Aorta (tissue), 5 donors: Measurements from ENCODE around the gene TRIM14. TPM values are rescaled to one million over a fixed set of nuclear protein-coding genes. Genes with fewer than 3 reads are reported as not detected.
"Not testable (repeated sequence)": the region's sequence is repeated elsewhere in the genome, so short reads cannot be mapped to it uniquely, and the experiment has no call there.

ENCODE experiments used
- ATAC-seq: fragments of 200-7000 bp; cut with Tn5 transposase; one replicate; pipeline ENCODE4 v1.9.1; 2022; ENCODE audit warnings: moderate library complexity; ENCODE audit not compliant: low FRiP score
- DNase-seq, 2 donors: peaks; one replicate each; pipeline ENCODE4 v3.0.0-alpha.2; 2020
- H3K27ac ChIP-seq, 2 donors: one replicate each; pipeline ENCODE4 v1.5.1; 2013; ENCODE audit warnings: low read length in 2 of 2, mild to moderate bottlenecking in 2 of 2, moderate library complexity in 2 of 2, control low read depth in 1 of 2, inconsistent platforms in 1 of 2, low read depth in 1 of 2
- H3K27me3 ChIP-seq, 2 donors: one replicate each; pipeline ENCODE4 v1.6.1; 2013; ENCODE audit warnings: control low read depth in 1 of 2, low read length in 1 of 2, mild to moderate bottlenecking in 1 of 2, moderate library complexity in 1 of 2; ENCODE audit not compliant: insufficient read depth in 2 of 2, control insufficient read depth in 1 of 2
- H3K36me3 ChIP-seq, 2 donors: one replicate each; pipeline ENCODE4 v1.6.1; 2013; ENCODE audit warnings: control low read depth in 1 of 2, low read length in 1 of 2, mild to moderate bottlenecking in 1 of 2; ENCODE audit not compliant: insufficient read depth in 2 of 2, control insufficient read depth in 1 of 2
- H3K4me1 ChIP-seq, 2 donors: one replicate each; pipeline ENCODE4 v1.6.1; 2013; ENCODE audit warnings: low read length in 2 of 2, control low read depth in 1 of 2, mild to moderate bottlenecking in 1 of 2, moderate library complexity in 1 of 2; ENCODE audit not compliant: insufficient read depth in 2 of 2, control insufficient read depth in 1 of 2
- H3K4me3 ChIP-seq, 2 donors: one replicate each; pipeline ENCODE4 v1.5.1; 2013; ENCODE audit warnings: low read length in 2 of 2, control low read depth in 1 of 2, mild to moderate bottlenecking in 1 of 2
- H3K9me3 ChIP-seq: one replicate; pipeline ENCODE4 v1.6.1; 2013; ENCODE audit warnings: mild to moderate bottlenecking, low read length; ENCODE audit not compliant: control insufficient read depth
- WGBS, 2 donors: extraction: QIAGEN DNeasy Blood & Tissue Kit; methylation state at CpG; one replicate each; pipeline ENCODE4 v1.1.7; 2013; 5-methylcytosine and 5-hydroxymethylcytosine counted together
- intact Hi-C, 2 donors: fragments of 100-400 bp; cut with DNase I; formaldehyde crosslinking; loops; one replicate each; pipeline versions ENCODE4 v1.14.2 to v1.15.0; 2022
- polyA plus RNA-seq, 2 donors: library from polyadenylated mRNA; stranded (reverse); fragments of 200-250 nt; gene quantifications; one replicate each; pipeline ENCODE4 v1.2.3, GENCODE V29; 2013
- total RNA-seq, 2 donors: library from RNA; stranded (reverse); fragmentation: NEBNext Ultra II Directional; extraction: Animal tissue kit (Norgen Biotek cat#: 25700); gene quantifications; one replicate each; pipeline ENCODE4 v1.2.1, GENCODE V29; 2021
- donor health status: healthy with polysubstance abuse.
- donor health status: Bipolar disorder and iron deficiency.
- donor health status: DM: no; HTN: no; CAD: no.
- donor health status: DM: no; HTN: no; CAD: no.
- donor health status: DM: yes; HTN: yes; CAD: no.

The TRIM14 gene
- total and polyA plus RNA-seq, 4 donors = 1.5 to 17.6 (median 7.1) TPM

DNA sequence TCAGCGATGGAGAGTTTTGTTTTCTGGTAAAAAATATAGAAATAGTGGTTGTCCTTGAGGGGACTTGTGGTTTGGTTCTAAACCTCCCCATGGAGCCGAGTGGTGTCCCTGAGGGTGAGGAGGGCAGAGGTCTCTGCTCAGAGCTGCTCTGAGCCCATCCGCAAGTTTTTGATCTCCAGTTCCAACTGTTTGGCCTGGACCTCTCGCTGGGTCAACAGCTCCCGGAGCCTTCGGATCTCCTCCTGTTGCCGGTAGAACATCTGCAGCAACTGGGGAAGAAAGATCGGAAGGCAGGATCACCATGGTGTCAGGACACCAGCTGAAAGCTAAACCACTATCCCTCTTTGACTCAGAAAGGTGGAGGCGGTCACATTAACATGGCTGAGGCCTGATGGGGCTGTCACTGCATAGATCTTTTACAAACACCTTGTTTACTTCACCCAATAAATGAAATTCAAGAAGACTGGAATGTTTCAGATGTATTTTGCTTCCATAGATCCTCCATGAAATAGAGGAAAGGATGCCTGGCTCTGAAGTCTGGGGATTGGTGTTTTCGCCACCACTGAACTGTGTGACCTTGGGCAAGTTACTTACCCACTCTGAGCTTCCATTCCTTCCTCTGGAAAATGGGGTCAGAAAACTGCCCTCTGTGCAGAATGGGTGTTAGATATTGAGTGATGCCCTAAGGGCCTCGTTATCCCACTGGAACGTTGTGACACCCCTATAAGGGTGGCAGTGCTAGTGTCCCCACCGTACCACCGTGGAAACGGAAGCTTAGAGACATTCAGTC is 5.8 kb upstream of the TRIM14 start:
- no peaks in the 10 kb centered on the region for H3K4me1 ChIP-seq
- no peak overlapping the region for H3K4me3 ChIP-seq
- no peak for ATAC-seq
- no peak overlapping the region for H3K27ac ChIP-seq
- intact Hi-C loops = no loop called here
- no peaks in the 10 kb centered on the region for H3K27me3 ChIP-seq
- no peaks in the 10 kb centered on the region for H3K36me3 ChIP-seq
- DNase-seq = peak in 1 of 2 donors; percentile 44
- 92% methylated on average over 15 of the region's 15 CpGs for WGBS, 2 donors
- H3K9me3 ChIP-seq = no peaks in the 10 kb centered on the region

GRCh38 chr9:98124091-98124490 is 5.1 kb upstream of the TRIM14 start:
- H3K9me3 ChIP-seq, ATAC-seq, H3K4me1 ChIP-seq, H3K27ac ChIP-seq, intact Hi-C loops, H3K4me3 ChIP-seq, H3K27me3 ChIP-seq, H3K36me3 ChIP-seq: not testable (repeated sequence)
- 95% methylated on average over 13 of the region's 13 CpGs for WGBS, 2 donors
- DNase-seq = peak in 1 of 2 donors; percentile 36

GRCh38 chr9:98121058-98121457 is 2.0 kb upstream of the TRIM14 start:
- 62 to 63% methylated on average over 3 of the region's 3 CpGs for WGBS, 2 donors
- no peaks in the 10 kb centered on the region for H3K9me3 ChIP-seq
- no peak overlapping the region for H3K4me3 ChIP-seq
- H3K27ac ChIP-seq = no peak overlapping the region
- no peaks in the 10 kb centered on the region for H3K4me1 ChIP-seq
- no peaks in the 10 kb centered on the region for H3K27me3 ChIP-seq
- intact Hi-C loops = no loop called here
- no peaks in the 10 kb centered on the region for H3K36me3 ChIP-seq
- ATAC-seq = no peak
- no peak for DNase-seq

DNA sequence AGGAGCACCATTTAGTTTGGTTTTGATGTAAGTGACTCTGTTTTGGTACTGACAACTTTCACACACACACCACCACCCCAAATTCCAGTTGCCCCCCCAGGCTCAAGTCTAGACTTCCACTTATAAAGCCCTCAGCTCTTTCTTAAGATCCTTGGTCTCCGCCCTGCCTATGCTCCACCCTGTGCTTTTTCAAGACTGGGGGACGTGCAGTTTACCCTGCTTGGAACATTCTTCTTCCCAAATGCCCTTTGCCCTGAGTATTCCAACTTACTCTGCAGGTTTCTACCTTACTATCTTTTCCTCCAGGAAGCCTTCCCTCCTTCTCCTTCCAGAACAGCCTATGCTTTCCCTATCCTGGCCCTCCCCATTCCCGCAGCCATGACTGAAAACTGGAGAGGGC is 1.5 kb upstream of the TRIM14 start:
- no peaks in the 10 kb centered on the region for H3K27me3 ChIP-seq
- H3K36me3 ChIP-seq = no peaks in the 10 kb centered on the region
- intact Hi-C loops = no loop called here
- no peak overlapping the region for H3K4me3 ChIP-seq
- no peaks in the 10 kb centered on the region for H3K9me3 ChIP-seq
- no peak for DNase-seq
- H3K27ac ChIP-seq = no peak overlapping the region
- H3K4me1 ChIP-seq = no peaks in the 10 kb centered on the region
- ATAC-seq = no peak
- whole genome bisulfite sequencing, 2 donors = 68 to 79% methylated on average over 3 of the region's 3 CpGs

- intact Hi-C loops = loop anchor here in 1 of 2 donors (10.0 kb wide), 1 partner anchor 77 kb away; the partner anchor contains the start of gene CORO2A
- WGBS, 2 donors = 91 to 94% methylated on average over 5 of the region's 5 CpGs
- Histone ChIP-seq H3K4me1 (no peaks in the 10 kb centered on the region), H3K27ac (no peak overlapping the region), H3K9me3 (no peaks in the 10 kb centered on the region), H3K36me3 (no peaks in the 10 kb centered on the region), H3K27me3 (no peaks in the 10 kb centered on the region), H3K4me3 (no peak overlapping the region)
- ATAC-seq = no peak
- peak in 1 of 2 donors; percentile 36 for DNase-seq
Measured at GRCh38 chr9:98117984-98118639, 910 bp downstream of the TRIM14 start.

DNA sequence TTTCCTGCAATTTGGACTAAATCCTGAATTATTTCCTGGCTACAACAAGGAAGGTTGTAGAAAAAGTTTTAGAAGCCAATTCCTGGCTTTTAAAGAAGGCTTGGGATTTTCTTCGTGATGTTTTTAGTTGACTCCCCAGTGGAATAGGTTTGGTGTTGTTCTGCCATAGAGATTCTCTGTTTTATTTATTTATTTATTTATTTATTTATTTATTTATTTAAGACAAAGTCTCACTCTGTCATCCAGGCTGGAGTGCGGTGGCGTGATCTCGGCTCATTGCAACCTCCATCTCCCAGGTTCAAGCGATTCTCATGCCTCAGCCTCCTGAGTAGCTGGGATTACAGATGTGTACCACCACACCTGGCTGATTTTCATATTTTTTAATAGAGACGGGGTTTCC is 1.9 kb downstream of the TRIM14 start:
- DNase-seq = peak in 1 of 2 donors; percentile 19
- not testable (repeated sequence) for H3K4me1 ChIP-seq, H3K9me3 ChIP-seq, H3K36me3 ChIP-seq, H3K27ac ChIP-seq, H3K27me3 ChIP-seq, ATAC-seq, H3K4me3 ChIP-seq
- intact Hi-C loops = loop anchor here in 1 of 2 donors (10.0 kb wide), 1 partner anchor 78 kb away; the partner anchor contains the start of gene CORO2A
- 96 to 98% methylated on average over 6 of the region's 6 CpGs for WGBS, 2 donors

DNA sequence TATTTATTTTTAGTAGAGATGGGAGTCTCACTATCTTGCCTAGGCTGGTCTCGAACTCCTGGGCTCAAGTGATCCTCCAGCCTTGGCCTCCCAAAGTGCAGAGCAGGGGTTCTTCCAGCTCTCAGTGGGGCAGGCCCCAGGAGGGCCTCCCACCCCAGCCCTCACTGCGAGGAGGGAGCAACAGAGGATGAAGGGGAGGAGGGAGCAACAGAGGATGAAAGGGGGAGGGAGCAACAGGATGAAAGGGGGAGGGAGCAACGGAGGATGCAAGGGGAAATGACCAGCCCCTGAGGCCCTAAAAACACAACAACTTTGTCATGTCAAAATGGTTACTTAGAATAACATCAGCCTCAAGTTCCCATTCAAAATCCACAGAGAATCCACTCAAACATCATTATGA is 10.0 kb downstream of the TRIM14 start:
- Histone ChIP-seq H3K27me3 (no peaks in the 10 kb centered on the region), H3K36me3 (no peaks in the 10 kb centered on the region), H3K4me3 (no peak overlapping the region), H3K4me1 (no peaks in the 10 kb centered on the region), H3K9me3 (no peaks in the 10 kb centered on the region), H3K27ac (no peak overlapping the region)
- WGBS, 2 donors = 58 to 63% methylated on average over 3 of the region's 3 CpGs
- no peak for DNase-seq
- ATAC-seq = no peak
- intact Hi-C loops = no loop called here

DNA sequence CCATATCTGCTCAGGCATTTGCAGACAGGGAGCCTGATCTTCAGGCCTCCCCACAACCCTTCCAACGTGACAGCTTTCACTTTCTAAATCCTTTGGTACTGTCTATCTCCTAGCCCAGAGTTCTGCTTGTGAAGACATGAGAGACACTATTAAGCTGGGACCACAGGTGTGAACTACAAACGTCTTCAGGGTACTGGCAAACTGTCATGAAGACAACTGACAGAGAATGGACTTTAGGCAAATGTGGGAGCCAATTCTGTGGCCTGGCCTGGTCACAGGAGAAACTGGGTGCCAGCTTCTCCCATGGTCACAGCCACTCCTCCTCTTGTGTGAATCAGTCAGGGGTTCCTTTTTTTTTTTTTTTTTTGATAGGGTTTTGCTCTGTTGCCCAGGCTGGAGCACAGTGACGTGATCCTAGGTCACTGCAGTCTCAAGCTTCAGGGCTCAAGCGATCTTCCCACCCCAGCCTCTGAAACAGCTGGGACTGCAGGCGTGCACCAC is 10.4 kb downstream of the TRIM14 start:
- H3K27ac ChIP-seq = no peak overlapping the region
- intact Hi-C loops = no loop called here
- H3K4me3 ChIP-seq = no peak overlapping the region
- H3K9me3 ChIP-seq = no peaks in the 10 kb centered on the region
- no peaks in the 10 kb centered on the region for H3K27me3 ChIP-seq
- H3K4me1 ChIP-seq = no peaks in the 10 kb centered on the region
- peak in 1 of 2 donors; percentile 34 for DNase-seq
- 86 to 88% methylated on average over 5 of the region's 5 CpGs for WGBS, 2 donors
- no peak for ATAC-seq
- H3K36me3 ChIP-seq = no peaks in the 10 kb centered on the region

- H3K4me1 ChIP-seq = no peaks in the 10 kb centered on the region
- WGBS, 2 donors = 93 to 94% methylated on average over 2 of the region's 2 CpGs
Measured at GRCh38 chr9:98107926-98108325, 11.1 kb downstream of the TRIM14 start.

More at GRCh38 chr9:98107926-98108325, 11.1 kb downstream of the TRIM14 start:
- no peak for ATAC-seq
- no peaks in the 10 kb centered on the region for H3K36me3 ChIP-seq
- no peak overlapping the region for H3K4me3 ChIP-seq
- intact Hi-C loops = no loop called here
- no peaks in the 10 kb centered on the region for H3K9me3 ChIP-seq
- no peaks in the 10 kb centered on the region for H3K27me3 ChIP-seq
- DNase-seq = no peak
- no peak overlapping the region for H3K27ac ChIP-seq
